Measurements from ENCODE around the gene PPP2R3B.
"Not testable (repeated sequence)": the region's sequence is repeated elsewhere in the genome, so short reads cannot be mapped to it uniquely, and the experiment has no call there.

PPP2R3B gene

DNA sequence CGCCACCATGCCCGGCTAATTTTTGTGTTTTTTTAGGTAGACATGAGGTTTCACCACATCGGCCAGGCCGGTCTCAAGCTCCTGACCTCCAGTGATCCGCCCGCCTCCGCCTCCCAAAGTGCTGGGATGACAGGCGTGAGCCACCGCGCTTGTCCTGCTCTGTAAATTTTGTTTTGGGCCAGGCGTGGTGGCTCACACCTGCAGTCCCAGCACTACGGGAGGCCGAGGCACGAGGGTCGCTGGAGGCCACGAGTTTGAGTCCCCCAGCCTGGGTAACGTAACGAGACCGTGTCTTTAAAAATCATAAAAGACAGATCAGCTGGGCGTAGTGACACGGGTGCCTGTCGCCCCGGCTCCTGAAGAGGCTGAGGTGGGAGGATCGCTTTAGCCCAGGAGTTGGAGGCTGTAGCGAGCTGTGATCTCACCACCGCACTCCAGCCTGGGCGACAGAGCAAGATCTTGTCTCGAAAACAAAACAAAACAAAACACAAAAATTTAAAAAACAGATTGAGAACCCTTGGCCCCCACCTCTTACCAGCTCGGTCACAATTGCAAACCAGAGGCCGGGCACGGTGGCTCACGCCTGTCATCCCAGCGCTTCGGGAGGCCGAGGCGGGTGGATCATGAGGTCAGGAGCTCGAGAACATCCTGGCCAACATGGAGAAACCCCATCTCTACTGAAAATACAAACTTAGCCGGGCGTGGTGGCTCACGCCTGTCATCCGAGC is 34.0 kb upstream of the PPP2R3B start:
- no peak overlapping the region for H3K9ac ChIP-seq (ENCODE audit: low read depth, low read length)
- no peaks in the 10 kb centered on the region; the same call in 1 of the 2 replicates for H3K4me1 ChIP-seq (ENCODE audit: insufficient read depth, low read length)
- no peaks in the 10 kb centered on the region for H3K36me3 ChIP-seq (ENCODE audit: insufficient read depth, low read length)
- H3K9me3 ChIP-seq (ENCODE audit: control insufficient read depth, insufficient read depth, low read length), result no peaks in the 10 kb centered on the region

DNA sequence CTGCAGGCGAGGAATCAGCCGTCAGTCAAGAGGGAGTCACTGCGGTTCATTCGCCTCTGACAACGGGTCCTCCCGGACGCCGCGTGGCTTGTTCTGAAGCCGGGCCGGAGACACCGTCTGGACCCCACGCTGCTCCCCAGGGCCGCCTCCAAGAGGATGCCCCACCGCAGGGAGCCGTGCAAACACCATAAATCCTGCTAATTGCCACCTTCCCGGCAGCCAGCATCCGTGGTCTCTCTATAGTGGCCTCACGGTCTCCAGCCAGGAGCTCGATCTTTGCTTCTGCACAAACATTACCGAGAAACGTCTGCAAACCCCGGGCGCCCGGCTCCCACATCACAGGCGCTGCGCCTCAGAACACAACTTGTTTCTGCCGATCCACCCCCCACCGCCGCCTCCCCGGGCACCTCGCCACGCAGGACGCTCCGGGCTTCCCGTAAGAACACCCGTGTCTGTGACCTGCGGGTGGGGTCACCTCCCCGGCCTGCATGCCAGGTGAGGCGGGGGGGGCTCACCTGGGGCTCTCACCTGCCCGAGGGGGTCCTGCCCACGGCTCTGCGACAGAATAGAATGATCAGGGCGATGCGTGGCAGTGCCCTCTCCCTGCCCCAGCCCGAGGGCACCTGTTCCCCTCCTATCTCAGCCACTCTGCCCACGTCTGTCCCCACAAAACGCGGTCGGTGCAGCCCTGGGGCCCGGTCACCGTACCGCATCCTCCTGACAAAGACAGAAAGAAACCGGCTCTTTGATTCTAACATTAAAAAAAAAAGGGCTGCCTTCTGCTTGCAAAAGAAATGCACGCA is 32.4 kb upstream of the PPP2R3B start:
- Histone ChIP-seq H3K4me1 (ENCODE audit: insufficient read depth, low read length) (no peaks in the 10 kb centered on the region), H3K9ac (ENCODE audit: low read depth, low read length) (no peak overlapping the region), H3K9me3 (ENCODE audit: control insufficient read depth, insufficient read depth, low read length) (no peaks in the 10 kb centered on the region), H3K36me3 (ENCODE audit: insufficient read depth, low read length) (no peaks in the 10 kb centered on the region)

DNA sequence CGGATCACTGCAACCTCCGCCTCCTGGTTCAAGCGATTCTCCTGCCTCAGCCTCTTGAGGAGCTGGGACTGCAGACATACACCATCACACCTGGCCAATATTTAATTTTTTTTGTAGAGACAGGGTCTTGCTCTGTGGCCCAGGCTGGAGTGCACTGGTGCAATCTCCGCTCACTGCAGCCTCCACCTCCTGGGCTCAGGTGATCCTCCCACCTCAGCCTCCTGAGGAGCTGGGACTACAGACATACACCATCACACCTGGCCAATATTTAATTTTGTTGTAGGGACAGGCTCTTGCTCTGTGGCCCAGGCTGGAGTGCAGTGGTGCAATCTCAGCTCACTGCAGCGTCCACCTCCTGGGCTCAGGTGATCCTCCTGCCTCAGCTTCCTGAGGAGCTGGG is 28.8 kb upstream of the PPP2R3B start:
- not testable (repeated sequence) for H3K9ac ChIP-seq (ENCODE audit: low read depth, low read length); H3K4me1 ChIP-seq (ENCODE audit: insufficient read depth, low read length); H3K36me3 ChIP-seq (ENCODE audit: insufficient read depth, low read length); H3K9me3 ChIP-seq (ENCODE audit: control insufficient read depth, insufficient read depth, low read length)

DNA sequence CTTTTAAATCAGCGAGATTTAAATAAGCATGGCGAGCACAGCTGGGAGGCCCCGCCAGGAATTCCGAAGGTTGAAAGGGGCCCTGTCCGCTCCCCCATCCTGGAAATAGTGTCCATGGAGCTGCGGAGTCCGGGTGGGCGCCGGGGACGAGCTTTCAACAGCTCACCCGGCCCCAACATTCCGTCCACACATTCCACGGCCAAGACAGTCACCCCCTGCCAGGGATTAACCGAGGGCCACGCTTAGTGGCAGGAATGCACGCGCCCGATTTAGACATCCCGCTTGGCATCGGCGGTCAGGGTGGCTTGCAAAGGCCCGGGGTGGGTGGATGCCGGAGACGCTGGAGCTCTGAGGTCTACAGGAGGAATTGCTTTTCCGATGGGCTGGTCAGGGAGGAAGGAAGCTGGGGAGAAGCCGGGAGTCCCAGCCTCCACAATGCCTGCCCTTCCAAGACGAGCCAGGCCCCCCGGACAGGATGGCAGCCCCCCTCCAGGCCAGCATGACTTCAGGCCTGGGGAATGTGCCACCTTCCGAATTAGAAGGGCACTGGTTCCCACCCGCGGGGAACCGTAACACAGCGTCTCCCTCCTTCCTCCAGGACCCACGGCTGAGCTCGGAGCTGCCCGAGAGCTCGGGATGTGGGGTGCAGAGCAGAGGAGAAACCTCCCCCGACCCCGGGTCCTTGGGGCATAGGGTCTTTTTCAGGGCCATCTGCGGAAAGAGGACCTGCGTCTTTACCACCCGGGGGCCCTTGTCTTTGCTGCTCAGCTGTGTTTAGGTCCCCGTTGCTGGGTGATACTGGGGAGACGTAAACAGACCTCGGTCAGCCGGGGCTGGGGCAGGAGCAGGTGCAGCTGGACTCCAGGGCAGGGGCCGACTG is 26.9 kb upstream of the PPP2R3B start:
- H3K36me3 ChIP-seq (ENCODE audit: insufficient read depth, low read length), result no peaks in the 10 kb centered on the region
- peak overlapping the region; percentile 61 for H3K9ac ChIP-seq (ENCODE audit: low read depth, low read length)
- H3K4me1 ChIP-seq (ENCODE audit: insufficient read depth, low read length), result no peaks in the 10 kb centered on the region
- peaks cover 8% of the 10 kb centered on the region; the same call in 1 of the 2 replicates for H3K9me3 ChIP-seq (ENCODE audit: control insufficient read depth, insufficient read depth, low read length)

DNA sequence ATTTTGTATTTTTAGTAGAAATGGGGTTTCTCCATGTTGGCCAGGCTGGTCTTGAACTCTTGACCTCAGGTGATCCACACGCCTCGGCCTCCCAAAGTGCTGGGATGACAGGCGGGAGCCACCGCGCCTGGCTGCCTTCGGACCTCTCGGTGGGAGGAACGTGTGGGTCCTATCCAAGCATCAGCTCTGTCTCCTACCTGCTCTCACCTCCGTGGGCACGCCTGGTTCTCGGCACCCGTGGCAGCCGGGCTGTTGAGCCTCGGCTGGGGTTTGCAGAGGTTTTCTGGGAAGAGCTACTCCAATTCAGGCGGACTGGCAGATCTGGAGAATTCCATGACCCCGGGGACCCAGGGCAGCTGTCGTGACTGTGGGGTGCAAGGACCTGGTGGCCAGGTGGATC is 23.6 kb upstream of the PPP2R3B start:
- Histone ChIP-seq H3K9me3 (ENCODE audit: control insufficient read depth, insufficient read depth, low read length) (peaks cover 8% of the 10 kb centered on the region; the same call in 1 of the 2 replicates), H3K4me1 (ENCODE audit: insufficient read depth, low read length) (no peaks in the 10 kb centered on the region), H3K36me3 (ENCODE audit: insufficient read depth, low read length) (no peaks in the 10 kb centered on the region), H3K9ac (ENCODE audit: low read depth, low read length) (no peak overlapping the region)

DNA sequence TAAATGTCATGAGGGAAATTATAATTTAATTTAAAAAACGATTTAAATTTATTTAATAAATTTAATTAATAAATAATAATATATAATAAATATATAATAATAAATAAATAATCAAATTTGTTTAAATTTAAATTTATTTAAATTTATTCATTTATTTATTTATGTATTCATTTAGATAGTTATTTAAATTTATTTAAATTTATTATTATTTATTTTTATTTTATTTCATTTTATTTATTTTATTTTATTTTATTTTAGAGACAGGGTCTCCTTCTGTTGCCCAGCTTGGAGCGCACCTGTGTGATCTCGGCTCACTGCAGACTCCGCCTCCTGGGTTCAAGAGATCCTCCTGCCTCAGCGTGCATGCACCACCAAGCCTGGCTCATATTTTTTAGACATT is 18.4 kb upstream of the PPP2R3B start:
- Histone ChIP-seq H3K36me3 (ENCODE audit: insufficient read depth, low read length) (no peaks in the 10 kb centered on the region), H3K4me1 (ENCODE audit: insufficient read depth, low read length) (no peaks in the 10 kb centered on the region), H3K9ac (ENCODE audit: low read depth, low read length) (no peak overlapping the region), H3K9me3 (ENCODE audit: control insufficient read depth, insufficient read depth, low read length) (peaks cover 8% of the 10 kb centered on the region; the same call in 1 of the 2 replicates)

DNA sequence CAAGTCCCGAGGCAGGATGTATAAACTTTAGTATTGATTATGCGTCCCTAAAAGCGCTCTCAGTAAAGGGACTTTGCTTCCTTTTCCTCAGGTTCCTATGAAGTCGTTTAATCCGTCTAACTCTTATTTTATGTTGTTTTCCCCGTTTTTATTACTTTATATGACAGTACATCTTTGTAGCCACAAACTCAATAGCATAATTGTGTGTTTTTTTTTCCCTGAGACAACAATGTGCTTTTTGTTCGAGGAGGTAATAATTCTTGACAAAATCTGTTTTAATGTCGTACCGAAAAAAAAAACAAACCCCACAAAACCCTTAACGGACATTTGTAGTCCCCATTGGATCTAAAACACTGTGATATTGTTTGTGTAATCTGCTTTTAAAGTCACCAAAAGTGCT is 17.9 kb upstream of the PPP2R3B start:
- no peak overlapping the region for H3K9ac ChIP-seq (ENCODE audit: low read depth, low read length)
- H3K9me3 ChIP-seq (ENCODE audit: control insufficient read depth, insufficient read depth, low read length), result peaks cover 8% of the 10 kb centered on the region; the same call in 1 of the 2 replicates
- H3K4me1 ChIP-seq (ENCODE audit: insufficient read depth, low read length), result no peaks in the 10 kb centered on the region
- no peaks in the 10 kb centered on the region for H3K36me3 ChIP-seq (ENCODE audit: insufficient read depth, low read length)

DNA sequence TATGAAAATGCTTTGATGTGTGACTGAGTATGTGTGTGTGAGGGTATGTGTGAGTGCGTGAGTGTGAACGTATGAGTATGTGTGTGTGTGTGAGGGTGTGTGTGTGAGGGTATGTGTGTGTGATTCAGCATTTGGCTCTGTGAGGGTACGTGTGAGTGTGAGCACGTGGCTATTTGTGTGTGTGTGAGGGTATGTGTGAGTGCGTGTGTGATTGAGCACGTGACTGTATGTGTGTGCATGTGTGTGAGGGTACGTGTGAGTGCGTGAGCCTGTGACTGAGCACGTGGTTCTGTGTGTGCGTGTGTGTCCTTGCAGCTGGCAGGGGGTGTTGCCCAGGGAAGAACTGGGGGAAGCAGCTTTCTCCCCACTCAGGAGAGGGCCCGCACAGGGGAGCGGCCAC is 16.1 kb upstream of the PPP2R3B start:
- Histone ChIP-seq H3K9ac (ENCODE audit: low read depth, low read length) (no peak overlapping the region), H3K9me3 (ENCODE audit: control insufficient read depth, insufficient read depth, low read length) (no peaks in the 10 kb centered on the region), H3K36me3 (ENCODE audit: insufficient read depth, low read length) (no peaks in the 10 kb centered on the region), H3K4me1 (ENCODE audit: insufficient read depth, low read length) (no peaks in the 10 kb centered on the region)

DNA sequence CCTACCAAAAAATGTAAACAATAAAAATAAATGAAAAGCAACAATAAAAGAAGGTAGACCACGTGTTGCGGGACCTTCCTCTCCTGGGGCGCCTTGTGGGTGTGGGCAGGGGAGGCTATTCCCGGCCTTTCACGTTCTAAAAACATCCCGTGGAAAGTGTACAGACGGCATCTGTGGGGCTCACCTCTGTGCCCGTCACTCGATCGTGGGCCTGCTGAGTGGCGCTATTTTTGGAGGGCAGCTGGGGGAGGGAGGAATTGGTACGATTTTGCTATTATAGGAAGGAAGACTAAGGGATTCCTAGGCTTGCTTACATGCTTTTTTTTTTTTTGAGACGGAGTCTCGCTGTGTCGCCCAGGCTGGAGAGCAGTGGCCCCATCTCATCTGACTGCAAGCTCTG is 13.6 kb upstream of the PPP2R3B start:
- no peaks in the 10 kb centered on the region for H3K9me3 ChIP-seq (ENCODE audit: control insufficient read depth, insufficient read depth, low read length)
- no peaks in the 10 kb centered on the region for H3K36me3 ChIP-seq (ENCODE audit: insufficient read depth, low read length)
- H3K9ac ChIP-seq (ENCODE audit: low read depth, low read length), result no peak overlapping the region
- no peaks in the 10 kb centered on the region for H3K4me1 ChIP-seq (ENCODE audit: insufficient read depth, low read length)

DNA sequence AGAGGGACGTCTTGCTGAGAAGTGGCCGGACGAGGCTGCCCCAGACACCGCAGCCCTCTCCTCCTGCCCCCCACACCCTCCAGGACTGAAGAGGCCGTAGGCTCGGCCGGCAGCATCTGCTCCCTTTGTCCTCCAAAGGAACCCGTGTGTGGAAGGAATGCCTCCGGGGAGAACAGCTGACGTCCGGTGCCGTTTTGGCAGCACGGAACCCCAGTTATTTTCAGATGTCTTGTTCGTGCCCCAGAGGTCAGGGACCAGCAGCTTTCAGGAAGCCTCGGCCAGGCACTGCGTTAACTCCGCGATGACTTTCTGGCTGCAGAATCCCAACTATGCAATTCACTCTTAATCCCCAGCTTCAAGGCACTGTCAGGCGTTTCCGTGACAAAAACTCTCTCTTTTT is 10.9 kb upstream of the PPP2R3B start:
- H3K9ac ChIP-seq (ENCODE audit: low read depth, low read length), result peak overlapping the region; percentile 7; the same call in 1 of the 2 replicates
- H3K4me1 ChIP-seq (ENCODE audit: insufficient read depth, low read length), result no peaks in the 10 kb centered on the region
- H3K9me3 ChIP-seq (ENCODE audit: control insufficient read depth, insufficient read depth, low read length), result no peaks in the 10 kb centered on the region
- H3K36me3 ChIP-seq (ENCODE audit: insufficient read depth, low read length), result no peaks in the 10 kb centered on the region

DNA sequence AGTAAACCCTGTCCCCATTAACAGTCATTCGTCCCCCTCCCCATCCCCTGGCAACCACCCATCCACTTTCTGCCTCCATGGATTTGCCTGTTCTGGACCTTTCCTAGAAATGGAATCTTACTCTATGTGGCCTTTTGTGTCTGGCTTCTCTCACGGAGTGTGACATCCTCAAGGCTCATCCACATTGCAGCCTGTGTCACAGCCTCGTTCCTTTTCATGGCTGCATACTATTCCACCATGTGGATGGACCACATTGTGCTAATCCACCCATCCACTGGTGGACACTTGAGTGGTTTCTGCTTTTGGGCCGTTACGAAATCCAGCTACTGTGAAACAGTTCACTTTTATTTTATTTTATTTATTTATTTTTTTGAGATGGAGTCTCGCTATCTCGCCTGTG is 8.1 kb upstream of the PPP2R3B start:
- H3K9me3 ChIP-seq (ENCODE audit: control insufficient read depth, insufficient read depth, low read length), result no peaks in the 10 kb centered on the region
- no peak overlapping the region for H3K9ac ChIP-seq (ENCODE audit: low read depth, low read length)
- no peaks in the 10 kb centered on the region for H3K4me1 ChIP-seq (ENCODE audit: insufficient read depth, low read length)
- no peaks in the 10 kb centered on the region for H3K36me3 ChIP-seq (ENCODE audit: insufficient read depth, low read length)

DNA sequence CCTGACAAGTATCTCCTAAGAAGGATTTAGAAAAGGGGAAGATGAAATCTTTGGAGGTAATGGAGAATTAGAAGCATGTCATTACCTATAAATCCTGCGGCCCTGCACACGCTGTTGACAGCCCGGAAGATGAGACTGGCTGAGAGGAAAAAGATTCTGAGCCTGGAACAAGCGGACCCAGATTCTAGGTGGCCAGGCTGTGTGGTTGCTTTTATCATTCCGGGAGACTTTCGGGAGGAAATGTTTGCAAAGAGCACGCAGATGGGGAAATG is 5.8 kb upstream of the PPP2R3B start:
- Histone ChIP-seq H3K36me3 (ENCODE audit: insufficient read depth, low read length) (no peaks in the 10 kb centered on the region), H3K9ac (ENCODE audit: low read depth, low read length) (no peak overlapping the region), H3K4me1 (ENCODE audit: insufficient read depth, low read length) (no peaks in the 10 kb centered on the region), H3K9me3 (ENCODE audit: control insufficient read depth, insufficient read depth, low read length) (no peaks in the 10 kb centered on the region)

DNA sequence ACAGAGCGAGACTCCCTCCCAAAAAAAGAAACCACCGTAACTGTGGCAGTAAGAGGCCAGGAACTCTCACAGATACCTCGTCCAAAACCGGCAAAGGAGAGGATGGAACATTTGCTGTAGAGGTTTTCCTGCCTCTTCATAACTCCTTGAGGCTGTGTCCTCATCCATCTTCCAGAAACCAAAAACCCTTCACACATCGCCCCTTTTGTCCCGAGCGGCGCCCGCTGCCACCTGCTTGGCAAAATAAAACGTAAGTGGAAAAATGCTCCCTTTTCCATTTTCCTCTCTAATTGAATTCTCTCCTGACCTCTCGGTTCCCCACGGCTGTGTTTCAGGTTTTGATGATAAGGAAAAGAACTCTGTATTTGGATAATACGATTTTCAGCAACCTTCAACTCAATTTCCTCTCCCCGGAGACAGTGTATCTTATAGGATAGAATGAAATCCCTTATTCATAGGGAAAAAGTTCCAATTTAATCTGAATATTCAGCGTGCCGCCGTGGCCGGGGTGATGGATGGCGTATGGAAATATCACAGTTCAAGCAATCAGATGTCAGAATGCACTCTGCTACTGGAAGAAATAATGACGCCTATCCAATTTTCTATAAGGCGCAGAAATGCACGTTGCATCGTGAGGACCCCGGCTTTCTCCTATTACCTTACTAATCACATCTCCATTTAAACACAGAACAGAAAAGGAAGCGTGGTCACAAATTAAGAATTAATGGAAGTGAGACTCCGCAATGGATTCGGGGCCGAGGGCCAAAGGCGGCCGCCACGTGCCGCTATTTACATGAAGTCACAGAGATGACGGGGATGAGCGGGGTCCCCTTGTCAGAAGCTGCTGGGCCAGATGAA is 5.2 kb upstream of the PPP2R3B start:
- H3K4me1 ChIP-seq (ENCODE audit: insufficient read depth, low read length), result no peaks in the 10 kb centered on the region

DNA sequence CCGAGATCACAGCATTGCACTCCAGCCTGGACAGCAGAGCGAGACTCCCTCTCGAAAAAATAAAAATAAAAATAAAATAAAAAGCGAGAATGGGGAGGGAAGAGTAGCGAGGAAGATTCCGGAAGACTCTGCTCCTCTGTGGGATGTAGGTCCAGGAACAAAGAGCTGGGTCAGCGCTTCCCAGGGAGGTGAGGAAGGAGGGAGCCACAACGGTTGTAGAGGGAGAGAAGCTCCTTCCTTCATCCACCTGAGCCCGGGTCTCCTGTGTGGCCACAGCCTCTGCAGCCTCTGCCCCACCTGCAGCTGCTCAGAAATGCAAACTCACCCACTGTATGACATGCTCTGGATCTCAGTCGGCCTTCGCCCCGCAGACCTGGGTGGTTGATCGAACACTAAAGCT is 3.8 kb upstream of the PPP2R3B start:
- Histone ChIP-seq H3K4me1 (ENCODE audit: insufficient read depth, low read length) (no peaks in the 10 kb centered on the region), H3K9me3 (ENCODE audit: control insufficient read depth, insufficient read depth, low read length) (no peaks in the 10 kb centered on the region), H3K36me3 (ENCODE audit: insufficient read depth, low read length) (no peaks in the 10 kb centered on the region), H3K9ac (ENCODE audit: low read depth, low read length) (no peak overlapping the region)

More for the DNA sequence above, 5.2 kb upstream of the PPP2R3B start:
- Histone ChIP-seq H3K36me3 (ENCODE audit: insufficient read depth, low read length) (no peaks in the 10 kb centered on the region), H3K9me3 (ENCODE audit: control insufficient read depth, insufficient read depth, low read length) (no peaks in the 10 kb centered on the region), H3K9ac (ENCODE audit: low read depth, low read length) (no peak overlapping the region)
